Measurements from ENCODE around the gene CSF3.
"Not testable (repeated sequence)": the region's sequence is repeated elsewhere in the genome, so short reads cannot be mapped to it uniquely, and the experiment has no call there.

DNA sequence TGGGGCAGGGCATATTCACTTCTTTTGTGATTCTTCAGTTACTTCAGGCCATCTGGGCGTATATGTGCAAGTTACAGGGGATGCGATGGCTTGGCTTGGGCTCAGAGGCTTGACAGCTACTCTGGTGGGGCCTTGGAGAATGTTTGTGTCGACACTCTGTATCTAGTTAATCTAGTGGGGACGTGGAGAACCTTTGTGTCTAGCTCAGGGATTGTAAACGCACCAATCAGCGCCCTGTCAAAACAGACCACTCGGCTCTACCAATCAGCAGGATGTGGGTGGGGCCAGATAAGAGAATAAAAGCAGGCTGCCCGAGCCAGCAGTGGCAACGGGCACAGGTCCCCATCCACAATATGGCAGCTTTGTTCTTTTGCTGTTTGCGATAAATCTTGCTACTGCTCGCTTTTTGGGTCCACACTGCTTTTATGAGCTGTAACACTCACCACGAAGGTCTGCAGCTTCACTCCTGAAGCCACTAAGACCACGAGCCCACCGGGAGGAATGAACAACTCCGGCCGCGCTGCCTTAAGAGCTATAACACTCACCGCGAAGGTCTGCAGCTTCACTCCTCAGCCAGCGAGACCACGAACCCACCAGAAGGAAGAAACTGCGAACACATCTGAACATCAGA, 3.1 kb upstream of the CSF3 start:
- TF ChIP-seq RARB (CRISPR knock-in tag; IDR thresholded peaks at IDR 0.05); SNAI2 (CRISPR knock-in tag; IDR thresholded peaks at IDR 0.05); ESRRG (CRISPR knock-in tag; IDR thresholded peaks at IDR 0.05); BACH2 (CRISPR knock-in tag; IDR thresholded peaks at IDR 0.05; ENCODE audit: borderline replicate concordance); ZFP3 (CRISPR knock-in tag; IDR thresholded peaks at IDR 0.05); ZC3H10 (CRISPR knock-in tag; IDR thresholded peaks at IDR 0.05); ZFP30 (CRISPR knock-in tag; IDR thresholded peaks at IDR 0.05); TCF4 (CRISPR knock-in tag; IDR thresholded peaks at IDR 0.05; ENCODE audit: borderline replicate concordance): not testable (repeated sequence)
- TF ChIP-seq, protein P1, sequence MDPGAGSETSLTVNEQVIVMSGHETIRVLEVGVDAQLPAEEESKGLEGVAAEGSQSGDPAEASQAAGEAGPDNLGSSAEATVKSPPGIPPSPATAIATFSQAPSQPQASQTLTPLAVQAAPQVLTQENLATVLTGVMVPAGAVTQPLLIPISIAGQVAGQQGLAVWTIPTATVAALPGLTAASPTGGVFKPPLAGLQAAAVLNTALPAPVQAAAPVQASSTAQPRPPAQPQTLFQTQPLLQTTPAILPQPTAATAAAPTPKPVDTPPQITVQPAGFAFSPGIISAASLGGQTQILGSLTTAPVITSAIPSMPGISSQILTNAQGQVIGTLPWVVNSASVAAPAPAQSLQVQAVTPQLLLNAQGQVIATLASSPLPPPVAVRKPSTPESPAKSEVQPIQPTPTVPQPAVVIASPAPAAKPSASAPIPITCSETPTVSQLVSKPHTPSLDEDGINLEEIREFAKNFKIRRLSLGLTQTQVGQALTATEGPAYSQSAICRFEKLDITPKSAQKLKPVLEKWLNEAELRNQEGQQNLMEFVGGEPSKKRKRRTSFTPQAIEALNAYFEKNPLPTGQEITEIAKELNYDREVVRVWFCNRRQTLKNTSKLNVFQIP (CRISPR knock-in tag; IDR thresholded peaks at IDR 0.05; ENCODE audit: borderline replicate concordance, low read depth) = not testable (repeated sequence)
- TF ChIP-seq, protein P2, sequence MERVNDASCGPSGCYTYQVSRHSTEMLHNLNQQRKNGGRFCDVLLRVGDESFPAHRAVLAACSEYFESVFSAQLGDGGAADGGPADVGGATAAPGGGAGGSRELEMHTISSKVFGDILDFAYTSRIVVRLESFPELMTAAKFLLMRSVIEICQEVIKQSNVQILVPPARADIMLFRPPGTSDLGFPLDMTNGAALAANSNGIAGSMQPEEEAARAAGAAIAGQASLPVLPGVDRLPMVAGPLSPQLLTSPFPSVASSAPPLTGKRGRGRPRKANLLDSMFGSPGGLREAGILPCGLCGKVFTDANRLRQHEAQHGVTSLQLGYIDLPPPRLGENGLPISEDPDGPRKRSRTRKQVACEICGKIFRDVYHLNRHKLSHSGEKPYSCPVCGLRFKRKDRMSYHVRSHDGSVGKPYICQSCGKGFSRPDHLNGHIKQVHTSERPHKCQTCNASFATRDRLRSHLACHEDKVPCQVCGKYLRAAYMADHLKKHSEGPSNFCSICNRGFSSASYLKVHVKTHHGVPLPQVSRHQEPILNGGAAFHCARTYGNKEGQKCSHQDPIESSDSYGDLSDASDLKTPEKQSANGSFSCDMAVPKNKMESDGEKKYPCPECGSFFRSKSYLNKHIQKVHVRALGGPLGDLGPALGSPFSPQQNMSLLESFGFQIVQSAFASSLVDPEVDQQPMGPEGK (CRISPR knock-in tag; IDR thresholded peaks at IDR 0.05; ENCODE audit: borderline replicate concordance) = not testable (repeated sequence)
- TF ChIP-seq, protein P3, sequence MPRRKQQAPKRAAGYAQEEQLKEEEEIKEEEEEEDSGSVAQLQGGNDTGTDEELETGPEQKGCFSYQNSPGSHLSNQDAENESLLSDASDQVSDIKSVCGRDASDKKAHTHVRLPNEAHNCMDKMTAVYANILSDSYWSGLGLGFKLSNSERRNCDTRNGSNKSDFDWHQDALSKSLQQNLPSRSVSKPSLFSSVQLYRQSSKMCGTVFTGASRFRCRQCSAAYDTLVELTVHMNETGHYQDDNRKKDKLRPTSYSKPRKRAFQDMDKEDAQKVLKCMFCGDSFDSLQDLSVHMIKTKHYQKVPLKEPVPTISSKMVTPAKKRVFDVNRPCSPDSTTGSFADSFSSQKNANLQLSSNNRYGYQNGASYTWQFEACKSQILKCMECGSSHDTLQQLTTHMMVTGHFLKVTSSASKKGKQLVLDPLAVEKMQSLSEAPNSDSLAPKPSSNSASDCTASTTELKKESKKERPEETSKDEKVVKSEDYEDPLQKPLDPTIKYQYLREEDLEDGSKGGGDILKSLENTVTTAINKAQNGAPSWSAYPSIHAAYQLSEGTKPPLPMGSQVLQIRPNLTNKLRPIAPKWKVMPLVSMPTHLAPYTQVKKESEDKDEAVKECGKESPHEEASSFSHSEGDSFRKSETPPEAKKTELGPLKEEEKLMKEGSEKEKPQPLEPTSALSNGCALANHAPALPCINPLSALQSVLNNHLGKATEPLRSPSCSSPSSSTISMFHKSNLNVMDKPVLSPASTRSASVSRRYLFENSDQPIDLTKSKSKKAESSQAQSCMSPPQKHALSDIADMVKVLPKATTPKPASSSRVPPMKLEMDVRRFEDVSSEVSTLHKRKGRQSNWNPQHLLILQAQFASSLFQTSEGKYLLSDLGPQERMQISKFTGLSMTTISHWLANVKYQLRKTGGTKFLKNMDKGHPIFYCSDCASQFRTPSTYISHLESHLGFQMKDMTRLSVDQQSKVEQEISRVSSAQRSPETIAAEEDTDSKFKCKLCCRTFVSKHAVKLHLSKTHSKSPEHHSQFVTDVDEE (CRISPR knock-in tag; IDR thresholded peaks at IDR 0.05) = not testable (repeated sequence)
- TF ChIP-seq, protein P4, sequence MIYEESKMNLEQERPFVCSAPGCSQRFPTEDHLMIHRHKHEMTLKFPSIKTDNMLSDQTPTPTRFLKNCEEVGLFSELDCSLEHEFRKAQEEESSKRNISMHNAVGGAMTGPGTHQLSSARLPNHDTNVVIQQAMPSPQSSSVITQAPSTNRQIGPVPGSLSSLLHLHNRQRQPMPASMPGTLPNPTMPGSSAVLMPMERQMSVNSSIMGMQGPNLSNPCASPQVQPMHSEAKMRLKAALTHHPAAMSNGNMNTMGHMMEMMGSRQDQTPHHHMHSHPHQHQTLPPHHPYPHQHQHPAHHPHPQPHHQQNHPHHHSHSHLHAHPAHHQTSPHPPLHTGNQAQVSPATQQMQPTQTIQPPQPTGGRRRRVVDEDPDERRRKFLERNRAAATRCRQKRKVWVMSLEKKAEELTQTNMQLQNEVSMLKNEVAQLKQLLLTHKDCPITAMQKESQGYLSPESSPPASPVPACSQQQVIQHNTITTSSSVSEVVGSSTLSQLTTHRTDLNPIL (CRISPR knock-in tag; IDR thresholded peaks at IDR 0.05; ENCODE audit: low read depth) = not testable (repeated sequence)

Measured in SK-N-SH treated with all-trans-retinoic acid at 6 μM for 48 hours (cell line).